ENCODE measurements around the gene TMEM140.

Gene TMEM140

GRCh38 chr7:135175931-135176330 lies 28.1 kb downstream of the TMEM140 start:
- TF ChIP-seq, protein P1, sequence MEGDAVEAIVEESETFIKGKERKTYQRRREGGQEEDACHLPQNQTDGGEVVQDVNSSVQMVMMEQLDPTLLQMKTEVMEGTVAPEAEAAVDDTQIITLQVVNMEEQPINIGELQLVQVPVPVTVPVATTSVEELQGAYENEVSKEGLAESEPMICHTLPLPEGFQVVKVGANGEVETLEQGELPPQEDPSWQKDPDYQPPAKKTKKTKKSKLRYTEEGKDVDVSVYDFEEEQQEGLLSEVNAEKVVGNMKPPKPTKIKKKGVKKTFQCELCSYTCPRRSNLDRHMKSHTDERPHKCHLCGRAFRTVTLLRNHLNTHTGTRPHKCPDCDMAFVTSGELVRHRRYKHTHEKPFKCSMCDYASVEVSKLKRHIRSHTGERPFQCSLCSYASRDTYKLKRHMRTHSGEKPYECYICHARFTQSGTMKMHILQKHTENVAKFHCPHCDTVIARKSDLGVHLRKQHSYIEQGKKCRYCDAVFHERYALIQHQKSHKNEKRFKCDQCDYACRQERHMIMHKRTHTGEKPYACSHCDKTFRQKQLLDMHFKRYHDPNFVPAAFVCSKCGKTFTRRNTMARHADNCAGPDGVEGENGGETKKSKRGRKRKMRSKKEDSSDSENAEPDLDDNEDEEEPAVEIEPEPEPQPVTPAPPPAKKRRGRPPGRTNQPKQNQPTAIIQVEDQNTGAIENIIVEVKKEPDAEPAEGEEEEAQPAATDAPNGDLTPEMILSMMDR (IDR thresholded peaks at IDR 0.05; ENCODE audit: low read depth, low read length), result no peak

GRCh38 chr7:135177028-135177696 lies 29.3 kb downstream of the TMEM140 start:
- no peak overlapping the region for H3K4me3 ChIP-seq (ENCODE audit: low read depth, low read length)
- TF ChIP-seq, protein P1 (IDR thresholded peaks at IDR 0.05; ENCODE audit: low read depth, low read length), result no peak

More at GRCh38 chr7:135175931-135176330, 28.1 kb downstream of the TMEM140 start:
- H3K4me3 ChIP-seq (ENCODE audit: low read depth, low read length), result no peak overlapping the region

DNA sequence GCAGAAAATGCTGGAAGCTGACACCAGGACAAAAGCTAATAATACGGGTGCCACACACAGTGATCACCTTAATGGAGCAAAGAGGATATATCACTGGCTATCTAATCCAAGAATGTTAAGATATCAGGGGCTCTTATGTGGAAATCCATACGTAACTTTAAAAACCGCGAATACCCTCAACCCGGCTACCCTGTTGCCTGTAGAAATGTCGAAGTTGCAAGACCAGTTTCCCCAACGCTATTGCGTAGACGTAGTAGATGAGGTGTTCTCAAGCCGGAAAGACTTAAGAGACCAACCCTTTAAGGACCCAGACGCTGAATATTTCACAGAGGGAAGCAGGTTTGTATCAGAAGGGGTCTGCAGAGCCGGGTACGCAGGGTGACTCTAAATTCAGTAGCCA lies 30.5 kb downstream of the TMEM140 start:
- TF ChIP-seq, protein P1 (IDR thresholded peaks at IDR 0.05; ENCODE audit: low read depth, low read length), result no peak
- no peak overlapping the region for H3K4me3 ChIP-seq (ENCODE audit: low read depth, low read length)

DNA sequence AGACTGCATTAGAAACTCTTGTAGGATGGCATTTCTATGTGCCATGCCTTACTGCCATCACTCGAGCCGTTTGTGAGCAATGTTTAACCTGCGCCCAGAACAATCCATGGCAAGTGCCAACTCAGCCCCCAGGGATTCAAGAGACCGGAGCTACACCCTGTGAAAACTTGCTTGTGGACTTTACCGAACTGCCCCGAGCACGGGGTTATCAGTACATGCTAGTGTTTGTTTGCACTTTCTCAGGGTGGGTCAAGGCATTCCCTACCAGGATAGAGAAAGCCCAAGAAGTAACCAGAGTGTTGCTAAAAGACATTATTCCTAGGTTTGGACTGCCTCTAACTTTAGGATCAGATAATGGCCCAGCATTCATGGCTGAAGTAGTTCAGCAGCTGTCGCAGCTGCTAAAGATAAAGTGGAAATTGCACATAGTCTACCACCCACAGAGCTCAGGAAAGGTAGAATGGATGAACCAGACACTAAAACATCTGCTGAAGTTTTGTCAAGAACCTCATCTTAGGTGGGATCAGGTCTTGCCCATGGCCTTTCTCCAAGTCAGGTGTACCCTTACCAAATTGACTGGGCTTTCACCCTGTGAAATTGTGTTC lies 31.6 kb downstream of the TMEM140 start:
- TF ChIP-seq, protein P1 (IDR thresholded peaks at IDR 0.05; ENCODE audit: low read depth, low read length), result no peak
- H3K4me3 ChIP-seq (ENCODE audit: low read depth, low read length), result no peak overlapping the region

DNA sequence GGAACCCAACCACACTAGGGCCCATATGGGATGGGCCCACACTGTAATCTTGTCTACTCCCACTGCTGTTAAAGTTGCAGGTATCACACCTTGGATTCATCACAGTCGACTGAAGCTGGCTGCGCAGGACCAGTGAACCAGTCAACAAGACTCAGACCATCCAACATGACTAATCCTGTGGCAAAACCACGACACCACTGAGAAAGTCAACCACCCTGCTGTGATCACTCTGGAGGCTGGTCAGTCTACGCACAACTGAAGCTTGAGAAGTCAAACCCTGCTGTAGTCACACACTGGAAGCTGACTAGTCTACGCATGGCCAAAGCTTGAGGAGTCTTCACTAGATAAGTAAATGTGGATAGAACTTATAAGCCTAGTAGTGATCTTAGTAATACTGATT lies 32.2 kb downstream of the TMEM140 start:
- H3K4me3 ChIP-seq (ENCODE audit: low read depth, low read length), result no peak overlapping the region
- TF ChIP-seq, protein P1 (IDR thresholded peaks at IDR 0.05; ENCODE audit: low read depth, low read length), result no peak

DNA sequence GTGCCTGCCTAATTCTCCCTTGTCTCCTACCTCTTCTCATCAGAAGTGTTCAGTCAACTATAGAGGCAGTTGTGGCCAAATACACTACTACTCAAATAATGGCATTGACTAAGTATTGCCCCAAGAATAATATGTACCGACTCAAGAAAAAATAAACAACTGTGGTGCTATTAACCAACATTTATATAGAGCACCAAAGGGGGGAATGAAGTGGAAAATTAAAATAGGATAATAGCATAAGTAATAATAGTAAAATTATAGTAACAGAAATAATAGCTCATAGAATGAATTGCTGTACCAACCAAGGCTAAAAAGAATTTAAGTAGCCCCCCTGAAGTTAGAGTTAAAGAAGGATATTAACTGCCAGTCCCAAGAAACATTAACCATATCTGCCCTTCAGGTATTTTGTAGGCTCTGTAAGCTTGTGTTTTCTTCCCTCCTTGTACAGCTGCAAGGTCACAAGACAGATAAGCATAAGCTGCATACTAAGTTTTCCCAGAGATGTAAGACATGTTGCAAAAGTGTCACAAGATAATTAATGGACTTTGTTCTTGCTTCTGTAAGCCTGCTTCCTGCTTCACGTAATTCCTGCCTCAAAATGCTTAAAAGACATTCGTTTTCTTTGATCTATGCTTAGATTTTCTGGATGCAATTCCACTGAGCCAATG lies 33.5 kb downstream of the TMEM140 start:
- no peak overlapping the region for H3K4me3 ChIP-seq (ENCODE audit: low read depth, low read length)
- TF ChIP-seq, protein P1 (IDR thresholded peaks at IDR 0.05; ENCODE audit: low read depth, low read length), result no peak

All from WI38 (cell line).